NOMO-1 (cell line): ENCODE measurements around the gene SFMBT1.
"Not testable (repeated sequence)": the region's sequence is repeated elsewhere in the genome, so short reads cannot be mapped to it uniquely, and the experiment has no call there.

Experiments used
- DNase-seq, 2 experiments: peaks; one replicate each; lab custom pipeline; 2025; ENCODE audit not compliant: unreplicated experiment in 2 of 2; lab: John Stamatoyannopoulos, UW

The SFMBT1 gene

GRCh38 chr3:53074366-53074696, 28.5 kb upstream of the SFMBT1 start:
- no peak for DNase-seq

- DNase-seq: no peak
These were observed 27.9 kb upstream of the SFMBT1 start for GRCh38 chr3:53073553-53074365.

GRCh38 chr3:53072653-53073552, 27.0 kb upstream of the SFMBT1 start:
- peak; percentile 73 to 84 for DNase-seq

- no peak for DNase-seq
These were observed 26.1 kb upstream of the SFMBT1 start for GRCh38 chr3:53071882-53072431.

- DNase-seq: no peak
These were observed 23.7 kb upstream of the SFMBT1 start for GRCh38 chr3:53069422-53070068.

- DNase-seq: no peak
These were observed 22.3 kb upstream of the SFMBT1 start for GRCh38 chr3:53068176-53068575.

GRCh38 chr3:53067567-53067966, 21.7 kb upstream of the SFMBT1 start:
- no peak for DNase-seq

GRCh38 chr3:53065841-53066480, 20.1 kb upstream of the SFMBT1 start:
- no peak for DNase-seq

- no peak for DNase-seq
These were observed 17.0 kb upstream of the SFMBT1 start for GRCh38 chr3:53062905-53063304.

GRCh38 chr3:53056442-53056841, 10.6 kb upstream of the SFMBT1 start:
- DNase-seq: no peak

- DNase-seq: not testable (repeated sequence)
These were observed 8.4 kb upstream of the SFMBT1 start for GRCh38 chr3:53054233-53054632.

- no peak for DNase-seq
These were observed 6.1 kb upstream of the SFMBT1 start for GRCh38 chr3:53051929-53052328.

GRCh38 chr3:53049987-53050386, 4.1 kb upstream of the SFMBT1 start:
- no peak for DNase-seq

- DNase-seq: peak; percentile 66 to 78
These were observed 598 bp upstream of the SFMBT1 start for GRCh38 chr3:53046171-53047170.

- DNase-seq: peak; percentile 54 to 70
These were observed 959 bp downstream of the SFMBT1 start for GRCh38 chr3:53044711-53045517.

- no peak for DNase-seq
These were observed 1.5 kb downstream of the SFMBT1 start for GRCh38 chr3:53044371-53044710.

GRCh38 chr3:53043738-53044137, 2.1 kb downstream of the SFMBT1 start:
- DNase-seq: no peak

GRCh38 chr3:53042651-53043050, 3.2 kb downstream of the SFMBT1 start:
- DNase-seq: no peak

- no peak for DNase-seq
These were observed 5.5 kb downstream of the SFMBT1 start for GRCh38 chr3:53040351-53040820.
